Kidney (tissue), 14 donors: Measurements from ENCODE around the gene FMOD. TPM values are rescaled to one million over a fixed set of nuclear protein-coding genes. Genes with fewer than 3 reads are reported as not detected.

Source experiments
- DNase-seq, 5 donors: peaks; one replicate each; pipeline ENCODE4 v3.0.0-alpha.2; 2013 to 2020
- FAIRE-seq: peaks from 2 replicates; lab custom pipeline; 2012; peaks lifted over from hg19 to GRCh38; lab: Jason Lieb, UNC
- H3K27ac ChIP-seq, 2 donors: one replicate each; pipeline ENCODE4 v1.7.0; 2013; ENCODE audit warnings: low read depth in 2 of 2, low read length in 2 of 2, inconsistent platforms in 1 of 2
- H3K27me3 ChIP-seq: one replicate; pipeline ENCODE4 v1.7.1; 2013; ENCODE audit warnings: low read length, inconsistent platforms; ENCODE audit not compliant: control insufficient read depth, insufficient read depth
- H3K36me3 ChIP-seq, 3 donors: one replicate each; pipeline versions ENCODE4 v1.7.0 to v1.7.1; 2013; ENCODE audit warnings: low read length in 3 of 3, control low read depth in 1 of 3, inconsistent platforms in 1 of 3; ENCODE audit not compliant: insufficient read depth in 3 of 3, control insufficient read depth in 2 of 3
- H3K4me1 ChIP-seq, 3 donors: one replicate each; pipeline versions ENCODE4 v1.7.0 to v1.7.1; 2013; ENCODE audit warnings: low read length in 3 of 3, inconsistent platforms in 1 of 3, low read depth in 1 of 3; ENCODE audit not compliant: control insufficient read depth in 2 of 3, insufficient read depth in 2 of 3
- H3K4me3 ChIP-seq, 3 donors: one replicate each; pipeline versions ENCODE4 v1.7.0 to v1.8.1; 2013; ENCODE audit warnings: low read length in 3 of 3, control low read depth in 1 of 3, inconsistent platforms in 1 of 3
- H3K9ac ChIP-seq, 3 donors: one replicate each; pipeline versions ENCODE4 v1.7.0 to v1.7.1; 2013; ENCODE audit warnings: low read length in 3 of 3, control low read depth in 1 of 3, inconsistent platforms in 1 of 3
- H3K9me3 ChIP-seq, 3 donors: one replicate each; pipeline versions ENCODE4 v1.7.0 to v1.7.1; 2013; ENCODE audit warnings: low read length in 3 of 3, control low read depth in 1 of 3, inconsistent platforms in 1 of 3; ENCODE audit not compliant: control insufficient read depth in 2 of 3, insufficient read depth in 1 of 3
- CTCF ChIP-seq: IDR thresholded peaks from 3 replicates; pipeline ENCODE4 v1.5.1; 2012; ENCODE audit warnings: mild to moderate bottlenecking, moderate library complexity, borderline replicate concordance; ENCODE audit not compliant: insufficient read depth; ENCODE audit errors: extremely low read depth
- intact Hi-C: fragments of 100-400 bp; cut with DNase I; formaldehyde crosslinking; loops from one replicate; pipeline ENCODE4 v1.11.1; 2022
- polyA plus RNA-seq: library from polyadenylated mRNA; stranded (reverse); fragments of 350-450 nt; fragmentation: Illumina TruSeq; extraction: RNeasy Lipid Tissue Mini Kit (QIAGEN cat#74804); gene quantifications from one replicate; pipeline ENCODE4 v1.2.3, GENCODE V29; 2014; ENCODE audit warnings: low read depth, low replicate concordance; ENCODE audit not compliant: insufficient read depth
- total RNA-seq: library from RNA; stranded (reverse); fragmentation: NEBNext Ultra II Directional; extraction: Animal tissue kit (Norgen Biotek cat#: 25700); gene quantifications from one replicate; pipeline ENCODE4 v1.2.1, GENCODE V29; 2021
- donor health status: control.
- donor health status: control.
- donor health status: control.
- donor health status: control.
- donor health status: control.
- donor health status: DM: yes; HTN: yes; CAD: no.
- donor health status: Normal renal cell carcinoma (clear cell type).

The FMOD gene
- total and polyA plus RNA-seq, 2 donors from 2014 or later: 7.0 to 22.3 TPM

GRCh38 chr1:203373991-203374390 is 23.1 kb upstream of the FMOD start:
- FAIRE-seq: no peak
- no peak overlapping the region for H3K9ac ChIP-seq
- no peak for TF ChIP-seq CTCF

GRCh38 chr1:203373002-203373401 is 22.1 kb upstream of the FMOD start:
- DNase-seq: no peak
- intact Hi-C loops: no loop called here
- FAIRE-seq: no peak
- no peak overlapping the region for H3K9ac ChIP-seq
- H3K36me3 ChIP-seq: no peaks in the 10 kb centered on the region
- no peaks in the 10 kb centered on the region for H3K9me3 ChIP-seq
- no peak overlapping the region for H3K27ac ChIP-seq
- no peaks in the 10 kb centered on the region for H3K27me3 ChIP-seq
- no peak for TF ChIP-seq CTCF
- H3K4me3 ChIP-seq: no peak overlapping the region
- peaks cover 0 to 2% (median 0%) of the 10 kb centered on the region in 3 donors for H3K4me1 ChIP-seq

More at GRCh38 chr1:203373991-203374390, 23.1 kb upstream of the FMOD start:
- Histone ChIP-seq H3K27me3 (no peaks in the 10 kb centered on the region), H3K4me1 (peaks cover 0 to 2% (median 0%) of the 10 kb centered on the region in 3 donors), H3K27ac (no peak overlapping the region), H3K9me3 (no peaks in the 10 kb centered on the region), H3K36me3 (no peaks in the 10 kb centered on the region), H3K4me3 (no peak overlapping the region)
- DNase-seq: peak in 1 of 5 donors; percentile 16
- intact Hi-C loops: no loop called here

GRCh38 chr1:203371288-203371687 is 20.4 kb upstream of the FMOD start:
- Histone ChIP-seq H3K36me3 (no peaks in the 10 kb centered on the region), H3K4me1 (peaks cover 0 to 2% (median 0%) of the 10 kb centered on the region in 3 donors), H3K27me3 (no peaks in the 10 kb centered on the region), H3K27ac (no peak overlapping the region), H3K9me3 (no peaks in the 10 kb centered on the region), H3K4me3 (no peak overlapping the region), H3K9ac (no peak overlapping the region)
- FAIRE-seq (no peak), DNase-seq (no peak)
- no peak for TF ChIP-seq CTCF
- intact Hi-C loops: no loop called here

GRCh38 chr1:203369666-203370065 is 18.7 kb upstream of the FMOD start:
- no peaks in the 10 kb centered on the region for H3K36me3 ChIP-seq
- DNase-seq (no peak), FAIRE-seq (no peak)
- H3K9me3 ChIP-seq: no peaks in the 10 kb centered on the region
- no peak for TF ChIP-seq CTCF
- no peaks in the 10 kb centered on the region for H3K27me3 ChIP-seq
- peaks cover 0 to 2% (median 0%) of the 10 kb centered on the region in 3 donors for H3K4me1 ChIP-seq
- intact Hi-C loops: no loop called here
- no peak overlapping the region for H3K9ac ChIP-seq
- no peak overlapping the region for H3K27ac ChIP-seq
- H3K4me3 ChIP-seq: no peak overlapping the region
